WTC11 (cell line): ENCODE results near the gene CD96.

Experiments used
- CTCF ChIP-seq: fragments of 200-600 bp; IDR thresholded peaks from 2 replicates; pipeline ENCODE4 v1.8.0; 2022; ENCODE audit warnings: antibody characterized with exemption
- ETV6 ChIP-seq: sonication (generic); formaldehyde crosslinking; IDR thresholded peaks from 2 replicates; pipeline ENCODE4 v1.8.1; 2022; ENCODE audit warnings: mild to moderate bottlenecking, missing genetic modification reagents
- IRF1 ChIP-seq: sonication (generic); formaldehyde crosslinking; IDR thresholded peaks from 2 replicates; pipeline ENCODE4 v1.8.0; 2023; ENCODE audit warnings: missing genetic modification reagents
- MYBL2 ChIP-seq: sonication (generic); formaldehyde crosslinking; IDR thresholded peaks from 2 replicates; pipeline ENCODE4 v1.8.1; 2023; ENCODE audit warnings: mild to moderate bottlenecking, moderate library complexity, missing genetic modification reagents
- NFYB ChIP-seq: sonication (generic); formaldehyde crosslinking; conservative IDR thresholded peaks from 2 replicates; pipeline ENCODE4 v1.8.0; 2022; ENCODE audit warnings: low read depth, missing genetic modification reagents
- PRRX2 ChIP-seq: fragments of 250-450 bp; sonication (Bioruptor Pico); IDR thresholded peaks from 2 replicates; pipeline ENCODE4 v1.8.0; 2021; ENCODE audit warnings: mild to moderate bottlenecking
- TCF7 ChIP-seq: sonication (generic); formaldehyde crosslinking; IDR thresholded peaks from 2 replicates; pipeline ENCODE4 v1.8.0; 2022; ENCODE audit warnings: mild to moderate bottlenecking, low read depth, missing genetic modification reagents, moderate library complexity
- ZNF263 ChIP-seq: sonication (generic); formaldehyde crosslinking; IDR thresholded peaks from 2 replicates; pipeline ENCODE4 v1.8.1; 2022; ENCODE audit warnings: low read depth, mild to moderate bottlenecking, moderate library complexity, missing genetic modification reagents

GRCh38 chr3:111615880-111616279 is 73.9 kb downstream of the CD96 start:
- TF ChIP-seq NFYB (CRISPR knock-in tag) (no peak), CTCF (no peak), IRF1 (no peak), TCF7 (CRISPR knock-in tag) (no peak), ETV6 (CRISPR knock-in tag) (no peak), MYBL2 (CRISPR knock-in tag) (no peak), PRRX2 (CRISPR knock-in tag) (no peak), ZNF263 (CRISPR knock-in tag) (no peak)
